Stimulated activated CD4-positive, alpha-beta T cell treated with anti-CD3 and anti-CD28 coated beads, Interleukin-12 subunit alpha, Interleukin-12 subunit beta, amount 100 ng/mL, for 4 hours (primary cell): ENCODE results near the gene VWA5B1.

Experiments
- DNase-seq: peaks from one replicate; pipeline ENCODE4 v3.0.0-alpha.2; 2020

Gene VWA5B1

DNA sequence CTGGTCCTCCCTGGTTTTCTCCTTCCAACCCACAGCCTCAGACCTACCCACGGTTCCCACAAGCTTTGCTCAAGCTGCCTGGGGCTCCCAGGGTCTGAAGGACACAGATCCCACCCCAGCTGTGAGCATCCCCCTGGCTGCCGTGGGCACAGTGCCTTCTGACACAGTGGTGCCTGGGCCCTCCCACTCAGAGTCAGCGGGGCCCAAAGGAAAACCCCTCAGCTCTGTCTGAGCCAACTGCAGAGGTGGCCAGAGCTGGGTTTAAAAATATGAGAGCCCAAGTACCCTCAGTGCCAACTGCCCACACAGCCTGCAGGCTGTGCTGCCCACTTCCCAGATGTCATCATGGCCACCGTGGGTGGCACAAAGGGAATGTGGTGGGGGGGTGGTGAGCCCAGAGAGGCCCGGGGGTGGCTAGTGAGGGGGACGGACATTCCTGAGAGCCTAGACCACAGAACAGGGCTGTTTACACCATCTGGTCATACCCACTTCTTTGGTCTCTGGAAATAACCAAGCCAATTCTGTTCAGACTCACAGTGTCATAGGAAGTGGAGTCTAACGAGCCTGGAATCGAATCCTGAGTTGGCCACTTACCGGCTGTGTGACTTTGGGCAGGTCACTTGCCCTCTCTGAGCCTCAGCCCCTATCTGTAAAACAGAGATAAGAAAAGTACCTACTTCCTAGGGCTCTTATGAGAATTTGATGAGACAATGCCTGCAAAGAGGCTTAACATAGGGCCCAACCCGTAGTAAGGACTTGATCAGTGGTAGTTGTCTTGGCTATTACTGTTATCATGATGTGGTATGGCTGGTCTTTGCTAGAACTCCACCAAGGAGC is 109.9 kb downstream of the VWA5B1 start:
- DNase-seq: no peak

DNA sequence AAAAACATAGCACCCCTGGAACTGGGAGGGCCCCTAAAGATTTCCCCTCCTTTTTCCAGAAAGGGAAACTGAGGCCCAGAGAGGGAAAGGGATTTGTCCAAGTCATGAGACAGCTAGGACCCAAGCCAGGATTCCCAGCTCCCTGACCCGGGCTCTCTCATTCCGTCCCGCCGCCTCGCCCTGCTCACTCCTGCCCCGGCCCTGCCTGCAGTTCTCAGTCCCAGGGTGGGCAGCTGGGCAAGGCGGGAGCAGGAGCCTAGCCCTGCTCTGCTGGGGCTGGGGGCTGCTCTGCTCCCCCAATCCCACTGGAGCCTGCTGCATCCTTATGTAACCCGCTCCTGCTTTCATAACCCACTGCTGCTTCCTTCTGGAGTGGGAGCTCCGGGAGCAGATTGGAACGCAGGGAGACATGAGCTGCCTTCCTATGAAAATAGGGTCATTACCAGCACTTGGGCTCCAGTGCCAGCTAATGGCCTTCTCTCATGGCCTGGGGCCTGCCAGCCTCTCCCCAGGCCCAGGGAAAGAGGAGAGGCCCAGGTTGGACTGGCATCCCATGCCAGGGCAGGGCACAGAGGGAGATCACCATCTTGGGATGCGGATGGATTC is 110.8 kb downstream of the VWA5B1 start:
- DNase-seq: no peak

DNA sequence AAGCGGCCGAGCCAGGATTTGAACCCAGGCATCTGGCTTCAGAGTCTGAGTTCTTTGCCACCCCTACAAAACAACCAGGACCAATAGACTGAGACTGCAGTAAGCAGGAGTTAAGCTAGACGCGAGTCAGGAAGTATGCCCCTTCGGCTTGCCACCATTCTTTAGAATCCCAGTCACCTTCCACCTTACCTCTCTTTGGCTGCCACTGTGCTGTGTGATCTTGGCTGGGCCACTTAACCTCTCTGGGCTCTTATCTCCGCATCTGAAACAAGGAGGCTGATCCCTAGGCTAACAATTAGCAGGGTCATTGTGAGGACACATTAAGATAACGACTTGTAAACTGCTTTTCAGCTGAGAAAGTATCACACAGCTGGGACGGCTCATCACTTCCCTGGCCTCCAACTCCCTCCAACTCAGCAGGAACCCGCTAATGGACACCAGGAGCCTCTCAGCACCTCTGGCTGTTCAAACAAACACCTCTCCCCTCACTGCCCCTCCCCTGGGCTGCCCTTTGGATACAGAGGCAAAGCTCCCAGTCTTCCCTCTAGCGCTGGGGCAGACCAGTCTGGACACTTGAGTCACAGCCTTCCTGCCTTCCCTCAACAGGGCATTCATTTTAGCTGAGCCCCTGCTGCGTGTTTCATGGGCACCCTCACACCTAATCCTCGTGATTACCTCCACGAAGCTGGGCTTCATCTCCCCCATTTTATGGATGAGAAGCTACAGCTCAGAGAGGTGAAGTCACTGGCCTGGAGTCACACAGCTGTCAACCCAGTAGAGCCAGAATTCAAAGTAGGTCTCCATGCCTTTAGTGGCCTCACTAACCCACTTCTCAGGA is 112.1 kb downstream of the VWA5B1 start:
- no peak for DNase-seq

DNA sequence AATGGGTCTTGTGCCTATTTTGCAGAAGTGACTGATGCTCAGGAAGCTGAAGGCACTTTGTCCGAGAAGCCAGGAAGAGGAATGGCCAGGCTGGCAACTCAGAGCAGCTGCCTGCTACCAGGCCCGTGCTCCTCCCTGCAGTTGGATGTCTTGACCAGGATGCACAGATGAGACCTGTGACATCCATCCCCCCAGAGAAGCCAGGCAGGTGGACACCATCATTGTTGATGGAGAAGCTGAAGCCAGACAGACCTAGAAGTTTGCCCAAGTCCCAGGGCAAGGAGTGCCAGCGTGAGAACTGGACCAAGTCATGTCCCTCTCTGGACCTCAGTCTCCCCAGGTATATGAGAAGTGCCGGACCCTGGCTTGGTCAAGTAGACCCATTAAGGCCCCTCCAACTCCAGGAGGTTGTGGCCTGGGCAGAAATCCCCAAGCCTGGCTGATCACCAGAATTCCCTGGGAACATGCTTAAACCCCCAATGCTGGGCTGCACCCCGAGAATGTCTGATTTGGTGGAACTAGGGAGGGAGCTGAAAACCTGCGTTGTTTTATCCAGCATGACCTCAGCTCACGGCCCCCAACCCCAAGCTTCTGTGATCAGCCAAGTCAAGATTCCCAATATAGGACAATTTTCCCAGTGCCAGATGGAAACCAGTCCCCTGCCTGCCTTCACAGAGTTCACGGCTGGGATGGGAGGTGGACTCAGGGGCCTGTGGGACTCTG is 112.9 kb downstream of the VWA5B1 start:
- DNase-seq: no peak

DNA sequence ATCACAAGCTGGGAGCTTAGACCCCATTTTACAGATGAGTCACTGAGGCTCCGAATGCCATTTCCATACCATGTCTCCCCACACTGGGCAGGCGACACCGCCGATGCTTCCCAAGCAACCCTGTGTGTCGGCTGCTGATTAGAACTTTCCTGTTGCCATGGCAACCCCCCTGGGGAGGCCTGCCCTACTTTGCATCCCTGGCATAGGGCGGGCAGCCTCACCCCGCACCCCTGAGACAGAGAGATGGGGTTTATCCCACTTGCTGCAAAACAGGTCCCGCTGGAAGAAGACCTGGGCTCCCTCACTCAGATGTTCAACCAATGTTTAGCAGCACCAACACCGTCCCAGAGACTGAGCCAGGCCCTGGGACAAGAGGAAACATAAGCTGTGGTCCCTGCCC is 113.8 kb downstream of the VWA5B1 start:
- DNase-seq: no peak
